ENCODE data around the gene YKT6. TPM values are rescaled to one million over a fixed set of nuclear protein-coding genes. Genes with fewer than 3 reads are reported as not detected.

Gene YKT6
- total RNA-seq, 1 experiment from 2014 or later: 107 TPM

DNA sequence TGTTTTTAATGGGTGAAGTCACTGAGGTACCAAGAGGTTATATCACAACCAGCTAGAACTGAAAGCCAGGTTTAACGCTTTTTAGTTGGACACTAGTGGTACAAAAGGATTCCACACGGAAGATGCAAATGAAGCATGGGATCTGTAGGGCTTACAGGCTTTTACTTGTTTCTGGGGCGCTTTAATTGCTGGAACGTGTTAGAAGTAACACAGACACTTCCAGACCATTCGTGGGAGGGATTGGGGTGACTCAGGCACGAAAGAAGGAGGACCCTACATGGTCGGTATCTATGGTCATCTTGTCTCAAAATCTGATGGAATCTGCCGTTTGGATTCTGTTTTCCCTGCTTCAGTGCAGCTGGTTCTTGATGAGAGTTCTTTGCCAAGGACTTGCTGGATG, 1.0 kb downstream of the YKT6 start:
- BruUV-seq (replicated peaks): no TSS peak
- Mint-ChIP-seq H3K4me1 (ENCODE audit: insufficient read depth, unreplicated experiment) (peaks cover 22% of the 10 kb centered on the region), H3K27me3 (ENCODE audit: insufficient read depth, unreplicated experiment) (no peaks in the 10 kb centered on the region), H3K27ac (ENCODE audit: low read depth, unreplicated experiment) (peak overlapping the region; percentile 75), H3K4me3 (ENCODE audit: unreplicated experiment) (peak overlapping the region; percentile 78), H3K36me3 (ENCODE audit: insufficient read depth, unreplicated experiment) (peaks cover 15% of the 10 kb centered on the region), H3K9me3 (ENCODE audit: unreplicated experiment) (no peaks in the 10 kb centered on the region)
- TF ChIP-seq, protein P1, sequence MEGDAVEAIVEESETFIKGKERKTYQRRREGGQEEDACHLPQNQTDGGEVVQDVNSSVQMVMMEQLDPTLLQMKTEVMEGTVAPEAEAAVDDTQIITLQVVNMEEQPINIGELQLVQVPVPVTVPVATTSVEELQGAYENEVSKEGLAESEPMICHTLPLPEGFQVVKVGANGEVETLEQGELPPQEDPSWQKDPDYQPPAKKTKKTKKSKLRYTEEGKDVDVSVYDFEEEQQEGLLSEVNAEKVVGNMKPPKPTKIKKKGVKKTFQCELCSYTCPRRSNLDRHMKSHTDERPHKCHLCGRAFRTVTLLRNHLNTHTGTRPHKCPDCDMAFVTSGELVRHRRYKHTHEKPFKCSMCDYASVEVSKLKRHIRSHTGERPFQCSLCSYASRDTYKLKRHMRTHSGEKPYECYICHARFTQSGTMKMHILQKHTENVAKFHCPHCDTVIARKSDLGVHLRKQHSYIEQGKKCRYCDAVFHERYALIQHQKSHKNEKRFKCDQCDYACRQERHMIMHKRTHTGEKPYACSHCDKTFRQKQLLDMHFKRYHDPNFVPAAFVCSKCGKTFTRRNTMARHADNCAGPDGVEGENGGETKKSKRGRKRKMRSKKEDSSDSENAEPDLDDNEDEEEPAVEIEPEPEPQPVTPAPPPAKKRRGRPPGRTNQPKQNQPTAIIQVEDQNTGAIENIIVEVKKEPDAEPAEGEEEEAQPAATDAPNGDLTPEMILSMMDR (IDR thresholded peaks at IDR 0.05; ENCODE audit: unreplicated experiment): no peak
- CTCF ChIA-PET: interaction anchor here (0.9 to 2.9 kb wide), 5 partner anchors 9 to 182 kb away, joined by 4 to 12 read pairs (median 5); no protein-coding TSS in a partner anchor
- POLR2A ChIA-PET: interaction anchor here (0.7 to 2.4 kb wide), 11 partner anchors 9 to 380 kb away, joined by 3 to 14 read pairs (median 4); partner anchors contain the start of genes DBNL, POLD2 and TMED4
- DNase-seq (ENCODE audit: unreplicated experiment): no peak
- intact Hi-C loops (cut with micrococcal nuclease): loop anchor here (5.0 kb wide), 1 partner anchor 80 kb away; the partner anchor contains the start of gene POLD2

DNA sequence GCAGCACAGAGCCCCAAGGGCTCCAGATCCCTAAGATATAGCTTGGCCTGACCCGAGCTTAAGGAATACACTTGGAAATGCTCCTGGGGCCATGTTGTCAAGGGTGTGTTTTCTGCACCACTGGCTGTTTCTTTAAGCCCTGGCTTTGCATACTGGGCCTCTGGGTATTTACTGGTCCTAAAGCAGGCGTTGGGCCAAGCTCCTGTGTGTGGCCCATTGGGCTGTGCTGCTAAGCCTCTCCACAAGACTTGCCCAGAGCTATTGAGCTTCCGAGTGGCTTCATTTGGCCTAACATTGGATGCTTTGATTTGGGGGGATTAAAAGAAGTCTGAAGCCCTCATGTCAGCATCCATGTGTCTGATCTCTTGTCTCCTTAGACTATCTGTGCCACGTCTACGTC, 5.2 kb downstream of the YKT6 start:
- ChIA-PET CTCF (interaction anchor here (0.6 to 0.7 kb wide), 3 partner anchors 9 to 367 kb away, joined by 3 read pairs; no protein-coding TSS in a partner anchor), POLR2A (interaction anchor here (0.6 kb wide), 1 partner anchor 175 kb away, joined by 3 read pairs; no protein-coding TSS in a partner anchor)
- TF ChIP-seq, protein P1 (IDR thresholded peaks at IDR 0.05; ENCODE audit: unreplicated experiment): no peak
- H3K4me1 Mint-ChIP-seq (ENCODE audit: insufficient read depth, unreplicated experiment): peaks cover 22% of the 10 kb centered on the region
- H3K36me3 Mint-ChIP-seq (ENCODE audit: insufficient read depth, unreplicated experiment): peaks cover 55% of the 10 kb centered on the region
- no peak overlapping the region for H3K4me3 Mint-ChIP-seq (ENCODE audit: unreplicated experiment)
- H3K9me3 Mint-ChIP-seq (ENCODE audit: unreplicated experiment): no peaks in the 10 kb centered on the region
- no peak for DNase-seq (ENCODE audit: unreplicated experiment)
- no TSS peak for BruUV-seq (replicated peaks)
- no peak overlapping the region for H3K27ac Mint-ChIP-seq (ENCODE audit: low read depth, unreplicated experiment)
- intact Hi-C loops (cut with micrococcal nuclease): no loop called here
- no peaks in the 10 kb centered on the region for H3K27me3 Mint-ChIP-seq (ENCODE audit: insufficient read depth, unreplicated experiment)

DNA sequence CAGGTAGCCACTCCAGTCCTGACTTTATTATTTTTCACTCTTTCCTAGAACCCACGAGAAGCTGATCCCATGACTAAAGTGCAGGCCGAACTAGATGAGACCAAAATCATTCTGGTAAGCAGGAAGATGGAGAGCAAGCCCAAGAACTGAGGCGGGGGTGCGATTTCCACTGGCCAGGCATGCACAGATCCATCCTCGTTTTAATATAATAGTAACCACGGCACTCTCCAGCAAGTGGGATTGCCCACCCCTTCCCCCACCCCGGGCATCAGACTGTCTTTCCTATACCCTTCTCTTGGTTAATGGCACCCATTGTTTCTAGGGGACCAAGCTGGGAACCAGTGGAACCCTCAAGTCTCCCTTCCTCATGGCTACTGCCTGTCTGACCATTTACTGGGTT, 7.3 kb downstream of the YKT6 start:
- peaks cover 13% of the 10 kb centered on the region for H3K4me1 Mint-ChIP-seq (ENCODE audit: insufficient read depth, unreplicated experiment)
- intact Hi-C loops (cut with micrococcal nuclease): no loop called here
- peaks cover 73% of the 10 kb centered on the region for H3K36me3 Mint-ChIP-seq (ENCODE audit: insufficient read depth, unreplicated experiment)
- no peak overlapping the region for H3K4me3 Mint-ChIP-seq (ENCODE audit: unreplicated experiment)
- POLR2A ChIA-PET: interaction anchor here (0.9 kb wide), 1 partner anchor 164 kb away, joined by 3 read pairs; no protein-coding TSS in a partner anchor
- no peak overlapping the region for H3K27ac Mint-ChIP-seq (ENCODE audit: low read depth, unreplicated experiment)
- no peak for DNase-seq (ENCODE audit: unreplicated experiment)
- no TSS peak for BruUV-seq (replicated peaks)
- no peaks in the 10 kb centered on the region for H3K27me3 Mint-ChIP-seq (ENCODE audit: insufficient read depth, unreplicated experiment)
- no peaks in the 10 kb centered on the region for H3K9me3 Mint-ChIP-seq (ENCODE audit: unreplicated experiment)
- CTCF ChIA-PET: interaction anchor here (1.7 kb wide), 1 partner anchor 269 kb away, joined by 10 read pairs; no protein-coding TSS in a partner anchor
- TF ChIP-seq, protein P1 (IDR thresholded peaks at IDR 0.05; ENCODE audit: unreplicated experiment): no peak

DNA sequence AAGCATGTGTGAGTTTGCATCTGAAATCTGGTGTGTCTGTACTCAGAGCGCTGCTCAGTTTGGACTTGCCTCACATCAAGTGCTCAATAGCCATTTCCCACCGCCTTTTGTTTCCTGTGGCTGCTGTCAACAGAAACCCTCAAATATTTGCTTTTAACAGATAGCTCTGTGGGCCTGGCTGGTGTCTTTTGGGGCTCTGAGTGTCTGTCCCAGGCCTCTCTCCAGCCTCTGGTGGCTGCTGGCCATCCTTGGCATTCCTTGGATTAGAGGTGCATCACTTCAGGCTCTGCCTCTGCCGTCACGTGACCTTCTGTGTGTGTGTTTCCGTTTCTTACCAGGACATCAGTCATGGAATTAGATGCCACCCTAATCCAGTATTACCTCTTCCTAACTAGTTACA, 9.3 kb downstream of the YKT6 start:
- BruUV-seq (replicated peaks): no TSS peak
- CTCF ChIA-PET: interaction anchor here (1.3 to 1.5 kb wide), 2 partner anchors 9 to 79 kb away, joined by 4 to 5 read pairs; partner anchors contain the start of gene YKT6
- Mint-ChIP-seq H3K27me3 (ENCODE audit: insufficient read depth, unreplicated experiment) (no peaks in the 10 kb centered on the region), H3K4me3 (ENCODE audit: unreplicated experiment) (no peak overlapping the region), H3K4me1 (ENCODE audit: insufficient read depth, unreplicated experiment) (peaks cover 5% of the 10 kb centered on the region), H3K36me3 (ENCODE audit: insufficient read depth, unreplicated experiment) (peaks cover 65% of the 10 kb centered on the region), H3K9me3 (ENCODE audit: unreplicated experiment) (no peaks in the 10 kb centered on the region), H3K27ac (ENCODE audit: low read depth, unreplicated experiment) (no peak overlapping the region)
- intact Hi-C loops (cut with micrococcal nuclease): no loop called here
- POLR2A ChIA-PET: interaction anchor here (3.5 kb wide), 1 partner anchor 9 kb away, joined by 14 read pairs; the partner anchor contains the start of gene YKT6
- TF ChIP-seq, protein P1 (IDR thresholded peaks at IDR 0.05; ENCODE audit: unreplicated experiment): no peak
- DNase-seq (ENCODE audit: unreplicated experiment): no peak

Measured in MCF 10A (cell line).